Measurements from ENCODE around the gene MBNL1. TPM values are rescaled to one million over a fixed set of nuclear protein-coding genes. Genes with fewer than 3 reads are reported as not detected.
A peak's percentile ranks its signal among the peaks of the same experiment; 100 is the strongest.

The MBNL1 gene
- total RNA-seq, 4 donors from 2014 or later: 353 to 653 (median 495) TPM

DNA sequence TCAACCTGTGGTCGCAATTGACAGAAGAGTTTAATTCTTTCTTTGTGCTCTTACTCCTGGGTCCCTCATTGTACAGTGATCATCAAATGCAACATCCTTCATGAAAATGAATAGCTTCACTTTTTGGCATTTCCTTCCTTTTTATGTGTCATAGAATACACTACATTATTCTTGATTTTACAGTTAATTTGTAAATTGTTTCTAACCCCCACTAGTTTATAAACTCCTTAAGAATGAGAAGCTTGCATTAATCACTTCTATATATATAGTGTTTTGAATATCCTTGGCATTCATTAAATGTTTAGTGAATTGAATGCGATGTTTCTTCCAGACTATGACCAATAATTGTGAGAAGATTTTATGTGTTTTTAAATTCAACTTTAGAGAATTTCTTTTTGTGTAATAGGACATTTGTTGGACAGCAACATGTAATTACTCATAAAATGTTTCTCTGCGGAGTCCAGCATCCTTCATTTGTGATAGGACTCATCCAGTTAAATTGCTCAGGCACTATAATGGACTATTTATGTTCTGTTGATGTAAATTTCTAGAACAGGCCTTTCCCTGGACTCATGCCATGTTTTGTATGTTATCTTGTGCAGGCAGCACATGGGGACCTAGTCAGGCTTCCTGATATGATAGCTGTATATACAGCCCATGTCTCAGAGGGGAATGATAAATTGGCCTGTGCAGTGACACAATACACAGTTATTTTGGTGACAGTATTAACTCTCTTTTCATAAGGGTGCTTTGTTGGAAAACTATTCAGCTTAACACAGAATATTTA, 51.3 kb downstream of the MBNL1 start:
- H3K9me3 ChIP-seq: no peaks in the 10 kb centered on the region
- H3K4me3 ChIP-seq: no peak overlapping the region
- no peak for DNase-seq (ENCODE audit: low spot score in 2 of 2)
- no peaks in the 10 kb centered on the region for H3K27me3 ChIP-seq
- TF ChIP-seq POLR2A (IDR thresholded peaks at IDR 0.05) (no peak), EP300 (IDR thresholded peaks at IDR 0.05) (peak in 1 of 2 donors; percentile 26)
- no peaks in the 10 kb centered on the region for H3K36me3 ChIP-seq
- WGBS, 2 donors: 48 to 58% methylated on average over 3 of the region's 3 CpGs
- H3K27ac ChIP-seq: peak overlapping the region in 2 of 4 donors; percentile 36 to 78
- peaks cover 0 to 100% (median 59%) of the 10 kb centered on the region in 4 donors for H3K4me1 ChIP-seq

DNA sequence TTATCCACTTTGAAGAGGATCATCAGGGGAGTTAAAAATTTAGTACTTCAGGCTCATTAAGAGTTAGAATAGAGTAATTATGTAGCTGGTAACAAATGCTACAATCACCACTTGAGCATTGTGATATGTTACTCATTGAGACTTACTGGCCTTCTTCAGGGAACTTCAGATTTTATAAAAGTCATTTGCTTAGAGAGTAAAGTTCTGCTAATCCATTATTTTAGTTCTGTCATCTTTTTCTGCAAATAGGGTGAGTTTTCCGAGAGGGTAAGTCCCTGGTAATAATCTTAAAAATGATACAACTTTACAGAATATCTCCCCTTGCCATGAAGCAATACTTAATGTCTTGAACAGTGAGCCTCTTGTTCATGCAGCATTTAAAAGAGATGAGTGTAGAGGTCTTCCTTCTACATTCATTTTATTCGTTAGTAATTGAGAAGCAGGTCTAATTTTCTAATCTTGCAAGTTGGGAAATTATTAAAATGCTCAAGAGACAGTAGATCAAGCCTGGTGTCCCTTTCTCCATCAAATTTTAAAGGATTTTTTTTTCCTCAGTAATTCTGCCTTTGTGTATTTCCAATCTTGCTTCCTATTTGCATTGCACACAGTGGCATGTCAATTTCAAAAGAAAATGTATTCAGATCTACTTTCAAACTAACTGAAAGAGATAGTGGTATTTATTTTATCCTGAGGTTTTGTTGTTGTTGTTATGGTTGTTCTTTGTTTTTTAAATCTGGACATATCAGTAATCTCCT, 52.6 kb downstream of the MBNL1 start:
- 35 to 39% methylated on average over 2 of the region's 2 CpGs for WGBS, 2 donors
- peak overlapping the region in 3 of 4 donors; percentile 24 to 78 (median 36) for H3K27ac ChIP-seq
- H3K9me3 ChIP-seq: peaks cover 0 to 6% (median 0%) of the 10 kb centered on the region in 4 donors
- peaks cover 0 to 7% (median 0%) of the 10 kb centered on the region in 3 donors for H3K36me3 ChIP-seq
- no peaks in the 10 kb centered on the region for H3K27me3 ChIP-seq
- TF ChIP-seq, protein P1, sequence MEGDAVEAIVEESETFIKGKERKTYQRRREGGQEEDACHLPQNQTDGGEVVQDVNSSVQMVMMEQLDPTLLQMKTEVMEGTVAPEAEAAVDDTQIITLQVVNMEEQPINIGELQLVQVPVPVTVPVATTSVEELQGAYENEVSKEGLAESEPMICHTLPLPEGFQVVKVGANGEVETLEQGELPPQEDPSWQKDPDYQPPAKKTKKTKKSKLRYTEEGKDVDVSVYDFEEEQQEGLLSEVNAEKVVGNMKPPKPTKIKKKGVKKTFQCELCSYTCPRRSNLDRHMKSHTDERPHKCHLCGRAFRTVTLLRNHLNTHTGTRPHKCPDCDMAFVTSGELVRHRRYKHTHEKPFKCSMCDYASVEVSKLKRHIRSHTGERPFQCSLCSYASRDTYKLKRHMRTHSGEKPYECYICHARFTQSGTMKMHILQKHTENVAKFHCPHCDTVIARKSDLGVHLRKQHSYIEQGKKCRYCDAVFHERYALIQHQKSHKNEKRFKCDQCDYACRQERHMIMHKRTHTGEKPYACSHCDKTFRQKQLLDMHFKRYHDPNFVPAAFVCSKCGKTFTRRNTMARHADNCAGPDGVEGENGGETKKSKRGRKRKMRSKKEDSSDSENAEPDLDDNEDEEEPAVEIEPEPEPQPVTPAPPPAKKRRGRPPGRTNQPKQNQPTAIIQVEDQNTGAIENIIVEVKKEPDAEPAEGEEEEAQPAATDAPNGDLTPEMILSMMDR (IDR thresholded peaks at IDR 0.05): no peak
- DNase-seq (ENCODE audit: low spot score in 2 of 2): no peak
- peaks cover 0 to 89% (median 52%) of the 10 kb centered on the region in 4 donors for H3K4me1 ChIP-seq
- no peak overlapping the region for H3K4me3 ChIP-seq

DNA sequence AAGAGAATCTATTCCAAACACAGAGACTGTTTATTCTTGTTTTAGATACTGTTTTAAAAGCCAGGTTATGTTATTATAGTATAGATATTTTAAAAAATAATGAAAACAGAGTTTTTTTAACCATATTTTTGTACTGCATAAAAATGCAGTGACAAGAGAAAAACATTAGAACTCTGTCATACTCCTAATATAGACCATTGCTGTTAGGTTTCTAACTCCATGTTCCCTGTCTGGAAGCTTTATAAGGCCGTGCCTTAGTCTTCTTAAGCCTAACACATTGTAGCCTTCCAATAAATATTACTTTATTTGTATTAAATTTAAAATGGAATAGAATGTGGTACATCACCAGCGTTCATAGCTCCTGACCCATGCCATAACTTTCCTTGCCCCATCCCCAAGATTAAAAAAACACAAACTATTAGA, 53.2 kb downstream of the MBNL1 start:
- Histone ChIP-seq H3K27me3 (no peaks in the 10 kb centered on the region), H3K36me3 (peaks cover 0 to 9% (median 0%) of the 10 kb centered on the region in 3 donors), H3K27ac (peak overlapping the region in 2 of 4 donors; percentile 36 to 78), H3K9me3 (peaks cover 0 to 6% (median 0%) of the 10 kb centered on the region in 4 donors), H3K4me1 (peaks cover 0 to 83% (median 50%) of the 10 kb centered on the region in 4 donors), H3K4me3 (no peak overlapping the region)
- 68 to 73% methylated on average over 2 of the region's 2 CpGs for WGBS, 2 donors
- TF ChIP-seq EP300 (IDR thresholded peaks at IDR 0.05) (no peak), POLR2A (IDR thresholded peaks at IDR 0.05) (no peak)
- TF ChIP-seq, protein P1 (IDR thresholded peaks at IDR 0.05): no peak
- no peak for DNase-seq (ENCODE audit: low spot score in 2 of 2)

DNA sequence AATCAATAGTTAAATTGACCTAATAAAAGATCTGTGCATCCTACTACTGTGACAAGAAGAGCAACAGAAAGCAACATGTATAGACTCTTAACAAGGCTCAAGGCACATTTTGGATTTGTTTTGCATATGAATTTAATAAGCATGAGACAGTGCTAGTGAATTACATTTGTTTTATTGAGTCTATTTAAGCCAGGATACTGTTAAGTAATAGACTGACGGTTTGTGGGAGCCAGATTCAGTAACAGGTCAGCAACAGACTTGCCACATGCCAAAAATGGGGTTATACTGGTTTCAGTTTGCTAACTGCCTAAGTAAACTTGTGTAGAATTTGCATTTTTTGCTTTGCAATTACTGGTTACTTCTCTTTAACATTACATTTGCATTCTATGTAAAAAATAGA, 54.0 kb downstream of the MBNL1 start:
- peak overlapping the region in 2 of 4 donors; percentile 3 to 78 for H3K27ac ChIP-seq
- DNase-seq (ENCODE audit: low spot score in 2 of 2): no peak
- no peak overlapping the region for H3K4me3 ChIP-seq
- H3K27me3 ChIP-seq: no peaks in the 10 kb centered on the region
- H3K4me1 ChIP-seq: peaks cover 0 to 83% (median 45%) of the 10 kb centered on the region in 4 donors
- peaks cover 0 to 9% (median 0%) of the 10 kb centered on the region in 3 donors for H3K36me3 ChIP-seq
- WGBS, 2 donors: 8 to 15% methylated on average over 1 of the region's 1 CpG
- H3K9me3 ChIP-seq: peaks cover 0 to 6% (median 0%) of the 10 kb centered on the region in 4 donors
- TF ChIP-seq, protein P1 (IDR thresholded peaks at IDR 0.05): no peak
- no peak for TF ChIP-seq EP300 (IDR thresholded peaks at IDR 0.05)
- TF ChIP-seq POLR2A (IDR thresholded peaks at IDR 0.05): no peak

DNA sequence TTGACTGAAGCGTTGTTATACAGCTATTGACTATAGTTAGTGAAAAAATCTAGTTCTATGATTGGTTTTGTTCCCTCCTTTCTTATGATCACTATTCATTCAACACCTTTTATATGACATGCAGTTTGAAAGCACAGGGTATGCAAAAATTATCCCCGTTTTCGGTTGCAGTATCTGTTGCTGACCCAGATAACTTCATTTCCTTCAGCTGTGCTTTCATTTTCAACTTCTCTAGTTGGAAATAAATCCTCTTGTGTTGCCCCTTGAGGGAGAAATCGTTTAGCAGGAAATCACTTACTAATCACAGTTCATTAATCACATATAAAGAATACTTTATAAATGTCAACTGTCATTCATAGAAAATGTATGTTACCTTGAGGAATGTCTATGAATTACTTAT, 55.1 kb downstream of the MBNL1 start:
- WGBS, 2 donors: 49 to 54% methylated on average over 4 of the region's 4 CpGs
- DNase-seq (ENCODE audit: low spot score in 2 of 2): no peak
- peaks cover 0 to 9% (median 0%) of the 10 kb centered on the region in 3 donors for H3K36me3 ChIP-seq
- peaks cover 0 to 6% (median 0%) of the 10 kb centered on the region in 4 donors for H3K9me3 ChIP-seq
- no peak overlapping the region for H3K4me3 ChIP-seq
- no peak for TF ChIP-seq EP300 (IDR thresholded peaks at IDR 0.05)
- TF ChIP-seq, protein P1 (IDR thresholded peaks at IDR 0.05): no peak
- TF ChIP-seq POLR2A (IDR thresholded peaks at IDR 0.05): no peak
- peak overlapping the region in 2 of 4 donors; percentile 8 to 27 for H3K27ac ChIP-seq
- peaks cover 0 to 83% (median 42%) of the 10 kb centered on the region in 4 donors for H3K4me1 ChIP-seq
- H3K27me3 ChIP-seq: no peaks in the 10 kb centered on the region

Data from tibial nerve (tissue), 4 donors.